SK-N-SH treated with all-trans-retinoic acid at 6 μM for 48 hours (cell line): ENCODE results near the gene RTL10.

Experiments used
- ARNTL ChIP-seq: fragments of 450-650 bp; formaldehyde crosslinking; IDR thresholded peaks from 2 replicates; pipeline ENCODE4 v1.5.0; 2020; ENCODE audit warnings: low read depth, mild to moderate bottlenecking, moderate library complexity, borderline replicate concordance
- ESRRG ChIP-seq: fragments of 250-450 bp; sonication (Bioruptor Pico); IDR thresholded peaks from 2 replicates; pipeline ENCODE4 v1.6.1; 2021; ENCODE audit warnings: mild to moderate bottlenecking
- RARB ChIP-seq: fragments of 250-450 bp; sonication (Bioruptor Pico); IDR thresholded peaks from 2 replicates; pipeline ENCODE4 v1.8.0; 2021; ENCODE audit warnings: mild to moderate bottlenecking, moderate library complexity
- SNAI2 ChIP-seq: fragments of 250-450 bp; sonication (Bioruptor Pico); IDR thresholded peaks from 2 replicates; pipeline ENCODE4 v1.5.0; 2020; ENCODE audit warnings: mild to moderate bottlenecking, moderate library complexity
- TCF4 ChIP-seq: fragments of 250-450 bp; sonication (Bioruptor Pico); IDR thresholded peaks from 2 replicates; pipeline ENCODE4 v1.8.0; 2021; ENCODE audit warnings: mild to moderate bottlenecking, moderate library complexity, borderline replicate concordance
- TOX ChIP-seq: fragments of 250-450 bp; sonication (Bioruptor Pico); IDR thresholded peaks from 2 replicates; pipeline ENCODE4 v1.8.0; 2021; ENCODE audit warnings: mild to moderate bottlenecking, moderate library complexity, borderline replicate concordance
- ZC3H10 ChIP-seq: fragments of 250-450 bp; sonication (Bioruptor Pico); IDR thresholded peaks from 2 replicates; pipeline ENCODE4 v1.5.1; 2021; ENCODE audit warnings: mild to moderate bottlenecking, moderate library complexity
- ZFP30 ChIP-seq: fragments of 450-650 bp; formaldehyde crosslinking; IDR thresholded peaks from 2 replicates; pipeline ENCODE4 v1.5.0; 2022; ENCODE audit warnings: mild to moderate bottlenecking, moderate library complexity
- TF ChIP-seq, protein P1 (sequence below): fragments of 250-450 bp; sonication (Bioruptor Pico); IDR thresholded peaks from 2 replicates; pipeline ENCODE4 v1.8.0; 2020; ENCODE audit warnings: mild to moderate bottlenecking, moderate library complexity, borderline replicate concordance
- TF ChIP-seq, protein P2 (sequence below): fragments of 250-450 bp; sonication (Bioruptor Pico); IDR thresholded peaks from 2 replicates; pipeline ENCODE4 v1.5.1; 2021; ENCODE audit warnings: mild to moderate bottlenecking, moderate library complexity

- no peak for TF ChIP-seq RARB (CRISPR knock-in tag)
- no peak for TF ChIP-seq ZFP30 (CRISPR knock-in tag)
- TF ChIP-seq, protein P1, sequence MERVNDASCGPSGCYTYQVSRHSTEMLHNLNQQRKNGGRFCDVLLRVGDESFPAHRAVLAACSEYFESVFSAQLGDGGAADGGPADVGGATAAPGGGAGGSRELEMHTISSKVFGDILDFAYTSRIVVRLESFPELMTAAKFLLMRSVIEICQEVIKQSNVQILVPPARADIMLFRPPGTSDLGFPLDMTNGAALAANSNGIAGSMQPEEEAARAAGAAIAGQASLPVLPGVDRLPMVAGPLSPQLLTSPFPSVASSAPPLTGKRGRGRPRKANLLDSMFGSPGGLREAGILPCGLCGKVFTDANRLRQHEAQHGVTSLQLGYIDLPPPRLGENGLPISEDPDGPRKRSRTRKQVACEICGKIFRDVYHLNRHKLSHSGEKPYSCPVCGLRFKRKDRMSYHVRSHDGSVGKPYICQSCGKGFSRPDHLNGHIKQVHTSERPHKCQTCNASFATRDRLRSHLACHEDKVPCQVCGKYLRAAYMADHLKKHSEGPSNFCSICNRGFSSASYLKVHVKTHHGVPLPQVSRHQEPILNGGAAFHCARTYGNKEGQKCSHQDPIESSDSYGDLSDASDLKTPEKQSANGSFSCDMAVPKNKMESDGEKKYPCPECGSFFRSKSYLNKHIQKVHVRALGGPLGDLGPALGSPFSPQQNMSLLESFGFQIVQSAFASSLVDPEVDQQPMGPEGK = no peak
- TF ChIP-seq ARNTL (CRISPR knock-in tag) = no peak
- TF ChIP-seq TCF4 = no peak
- TF ChIP-seq TOX (CRISPR knock-in tag) = no peak
- TF ChIP-seq ESRRG (CRISPR knock-in tag) = no peak
- TF ChIP-seq ZC3H10 (CRISPR knock-in tag) = no peak
- TF ChIP-seq, protein P2, sequence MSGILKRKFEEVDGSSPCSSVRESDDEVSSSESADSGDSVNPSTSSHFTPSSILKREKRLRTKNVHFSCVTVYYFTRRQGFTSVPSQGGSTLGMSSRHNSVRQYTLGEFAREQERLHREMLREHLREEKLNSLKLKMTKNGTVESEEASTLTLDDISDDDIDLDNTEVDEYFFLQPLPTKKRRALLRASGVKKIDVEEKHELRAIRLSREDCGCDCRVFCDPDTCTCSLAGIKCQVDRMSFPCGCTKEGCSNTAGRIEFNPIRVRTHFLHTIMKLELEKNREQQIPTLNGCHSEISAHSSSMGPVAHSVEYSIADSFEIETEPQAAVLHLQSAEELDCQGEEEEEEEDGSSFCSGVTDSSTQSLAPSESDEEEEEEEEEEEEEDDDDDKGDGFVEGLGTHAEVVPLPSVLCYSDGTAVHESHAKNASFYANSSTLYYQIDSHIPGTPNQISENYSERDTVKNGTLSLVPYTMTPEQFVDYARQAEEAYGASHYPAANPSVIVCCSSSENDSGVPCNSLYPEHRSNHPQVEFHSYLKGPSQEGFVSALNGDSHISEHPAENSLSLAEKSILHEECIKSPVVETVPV (CRISPR knock-in tag) = no peak
- TF ChIP-seq SNAI2 = no peak
Observed at GRCh38 chr22:19805821-19806212, 48.9 kb downstream of the RTL10 start.
